Gastroesophageal sphincter (tissue), 4 donors: ENCODE data around the gene JAG2. TPM values are rescaled to one million over a fixed set of nuclear protein-coding genes. Genes with fewer than 3 reads are reported as not detected.

Source experiments
- ATAC-seq: fragments of 150-250 bp; one replicate; pipeline ENCODE4 v1.9.1; 2016; ENCODE audit warnings: mild to moderate bottlenecking, moderate library complexity
- H3K27ac ChIP-seq, 4 donors: fragments of 200-600 bp; sonication (generic) in 3 of 4; 1 replicate in 3 of 4; 2 replicates in 1 of 4; pipeline ENCODE4 v1.5.1; 2016 to 2019
- H3K27me3 ChIP-seq: fragments of 200-600 bp; sonication (generic); one replicate; pipeline ENCODE4 v1.5.1; 2019
- H3K36me3 ChIP-seq, 2 donors: fragments of 200-600 bp; sonication (generic); one replicate each; pipeline ENCODE4 v1.5.1; 2019; ENCODE audit warnings: control low read depth in 1 of 2
- H3K4me1 ChIP-seq, 3 donors: fragments of 200-600 bp; sonication (generic); 1 replicate in 2 of 3; 2 replicates in 1 of 3; pipeline ENCODE4 v1.5.1; 2016 to 2019; ENCODE audit warnings: control low read depth in 2 of 3
- H3K4me3 ChIP-seq, 2 donors: fragments of 200-600 bp; sonication (generic); one replicate each; pipeline ENCODE4 v1.5.1; 2019; ENCODE audit warnings: mild to moderate bottlenecking in 1 of 2, moderate library complexity in 1 of 2
- H3K9me3 ChIP-seq, 3 donors: fragments of 200-600 bp; sonication (generic); one replicate each; pipeline ENCODE4 v1.5.1; 2017 to 2019; ENCODE audit warnings: control low read depth in 2 of 3
- EP300 ChIP-seq: sonication (generic); formaldehyde crosslinking; IDR thresholded peaks from one replicate; pipeline ENCODE4 v1.6.1; 2017; ENCODE audit warnings: antibody characterized with exemption, mild to moderate bottlenecking
- POLR2A ChIP-seq, 2 donors: fragments of 450-650 bp; IDR thresholded peaks; one replicate each; pipeline ENCODE4 v1.6.1; 2017; ENCODE audit warnings: antibody characterized with exemption in 2 of 2, mild to moderate bottlenecking in 2 of 2, moderate library complexity in 1 of 2
- POLR2AphosphoS5 ChIP-seq: sonication (generic); formaldehyde crosslinking; IDR thresholded peaks from one replicate; pipeline ENCODE4 v1.6.1; 2017; ENCODE audit warnings: antibody characterized with exemption
- WGBS, 2 donors: methylation state at CpG; one replicate each; pipeline ENCODE4 v1.1.5; 2018; ENCODE audit warnings: low coverage in 1 of 2; 5-methylcytosine and 5-hydroxymethylcytosine counted together
- total RNA-seq, 4 donors: library from RNA; depleted of rRNA; stranded (reverse); fragments of >200 nt; gene quantifications; one replicate each; pipeline ENCODE4 v1.1.0, GENCODE V29; 2016
- TF ChIP-seq, protein P1 (sequence below), 4 experiments: fragments of 200-600 bp in 2 of 4; fragments of 450-650 bp in 2 of 4; sonication (generic) in 1 of 4; IDR thresholded peaks; one replicate each; pipeline ENCODE4 v1.5.1; 2017 to 2019; ENCODE audit warnings: antibody characterized with exemption in 4 of 4, mild to moderate bottlenecking in 2 of 4, moderate library complexity in 2 of 4

Gene JAG2
- total RNA-seq, 4 donors from 2014 or later, result 3.7 to 18.8 (median 14.5) TPM

DNA sequence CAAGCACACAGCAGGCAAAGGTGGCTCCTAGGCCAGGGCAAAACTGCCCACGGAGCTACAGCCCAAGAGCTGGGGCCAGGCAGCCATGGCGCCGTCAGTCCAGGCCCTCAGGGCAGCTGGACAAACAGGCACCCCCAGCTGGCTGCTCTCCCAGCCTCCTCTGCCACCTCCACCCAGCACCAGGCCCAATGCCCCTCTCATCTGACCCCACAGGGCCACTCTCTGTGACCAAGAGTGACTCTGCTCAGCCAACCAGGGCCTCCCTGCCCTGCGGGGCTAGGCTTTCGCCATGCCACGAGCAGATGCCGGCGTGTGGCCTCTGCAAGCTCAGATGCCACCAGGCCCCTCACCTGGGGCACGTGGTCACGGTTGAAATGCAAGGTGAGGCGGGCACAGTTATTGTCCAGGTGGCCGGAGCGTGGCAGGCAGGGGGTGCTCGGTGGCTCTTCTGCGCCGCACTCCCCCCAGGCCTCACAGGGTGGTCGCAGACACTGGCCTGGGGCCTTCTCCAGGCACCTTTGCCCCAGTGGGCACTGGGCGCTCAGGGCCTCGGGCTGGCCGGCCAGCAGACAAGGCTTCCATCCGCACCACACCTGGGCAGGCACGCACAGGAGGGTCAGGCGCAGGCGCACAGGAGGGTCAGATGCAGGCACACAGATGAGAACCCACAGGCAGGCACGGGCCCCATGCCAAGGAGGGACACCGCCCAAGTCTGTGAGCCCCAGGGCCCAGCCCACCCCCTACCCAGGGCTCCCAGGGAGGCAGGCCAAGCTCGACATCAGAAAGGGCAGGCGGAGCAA lies 23.0 kb downstream of the JAG2 start:
- no peak overlapping the region for H3K27ac ChIP-seq
- H3K27me3 ChIP-seq, result no peaks in the 10 kb centered on the region
- H3K9me3 ChIP-seq, result peaks cover 0 to 7% (median 0%) of the 10 kb centered on the region in 3 donors
- TF ChIP-seq POLR2AphosphoS5 (no peak), EP300 (no peak), POLR2A (IDR thresholded peaks at IDR 0.05) (no peak)
- TF ChIP-seq, protein P1, sequence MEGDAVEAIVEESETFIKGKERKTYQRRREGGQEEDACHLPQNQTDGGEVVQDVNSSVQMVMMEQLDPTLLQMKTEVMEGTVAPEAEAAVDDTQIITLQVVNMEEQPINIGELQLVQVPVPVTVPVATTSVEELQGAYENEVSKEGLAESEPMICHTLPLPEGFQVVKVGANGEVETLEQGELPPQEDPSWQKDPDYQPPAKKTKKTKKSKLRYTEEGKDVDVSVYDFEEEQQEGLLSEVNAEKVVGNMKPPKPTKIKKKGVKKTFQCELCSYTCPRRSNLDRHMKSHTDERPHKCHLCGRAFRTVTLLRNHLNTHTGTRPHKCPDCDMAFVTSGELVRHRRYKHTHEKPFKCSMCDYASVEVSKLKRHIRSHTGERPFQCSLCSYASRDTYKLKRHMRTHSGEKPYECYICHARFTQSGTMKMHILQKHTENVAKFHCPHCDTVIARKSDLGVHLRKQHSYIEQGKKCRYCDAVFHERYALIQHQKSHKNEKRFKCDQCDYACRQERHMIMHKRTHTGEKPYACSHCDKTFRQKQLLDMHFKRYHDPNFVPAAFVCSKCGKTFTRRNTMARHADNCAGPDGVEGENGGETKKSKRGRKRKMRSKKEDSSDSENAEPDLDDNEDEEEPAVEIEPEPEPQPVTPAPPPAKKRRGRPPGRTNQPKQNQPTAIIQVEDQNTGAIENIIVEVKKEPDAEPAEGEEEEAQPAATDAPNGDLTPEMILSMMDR (IDR thresholded peaks at IDR 0.05), result no peak
- no CpG with 5 or more reads among the region's 28 CpGs for WGBS, 2 donors
- ATAC-seq, result no peak
- no peak overlapping the region for H3K4me3 ChIP-seq
- no peaks in the 10 kb centered on the region for H3K4me1 ChIP-seq
- H3K36me3 ChIP-seq, result peaks cover 0 to 30% of the 10 kb centered on the region in 2 donors

DNA sequence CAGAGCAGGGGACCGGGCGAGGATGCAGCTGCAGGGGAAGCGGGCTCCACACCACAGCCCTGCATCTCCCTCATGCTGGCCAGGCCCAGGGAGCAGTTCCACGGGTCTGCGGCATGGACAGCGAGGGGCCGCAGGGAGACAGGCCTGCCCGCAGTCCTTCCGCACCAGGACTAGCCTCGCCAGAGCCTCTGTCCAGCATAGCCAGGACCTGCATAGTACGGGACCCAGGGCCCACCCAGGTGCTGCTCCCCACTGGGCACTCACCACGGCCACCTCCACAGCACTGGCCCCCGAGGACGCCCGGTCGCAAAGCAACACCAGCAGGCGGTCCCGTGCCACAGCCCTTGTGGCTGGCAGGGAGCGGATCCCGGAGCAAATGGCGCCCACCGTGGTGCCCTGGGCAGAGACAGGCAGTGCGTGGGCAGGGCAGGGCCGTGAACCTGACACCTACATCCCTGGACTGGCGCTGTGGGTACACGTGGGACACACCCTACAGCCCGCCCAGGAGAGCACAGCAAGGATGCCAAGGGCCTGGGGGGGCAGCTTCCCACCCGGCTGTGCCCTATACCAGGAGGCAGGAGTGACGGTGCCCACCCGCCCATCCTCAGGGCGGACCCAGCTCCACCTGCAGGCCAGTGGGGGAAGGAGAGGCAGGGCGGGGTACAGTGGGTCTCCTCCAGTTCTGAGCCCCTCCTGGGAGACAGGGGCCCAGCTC lies 23.8 kb downstream of the JAG2 start:
- ATAC-seq, result no peak
- Histone ChIP-seq H3K9me3 (peaks cover 0 to 14% (median 0%) of the 10 kb centered on the region in 3 donors), H3K27ac (no peak overlapping the region), H3K4me1 (no peaks in the 10 kb centered on the region), H3K27me3 (no peaks in the 10 kb centered on the region), H3K36me3 (peaks cover 0 to 26% of the 10 kb centered on the region in 2 donors), H3K4me3 (no peak overlapping the region)
- no CpG with 5 or more reads among the region's 32 CpGs for WGBS, 2 donors
- TF ChIP-seq, protein P1 (IDR thresholded peaks at IDR 0.05), result no peak
- TF ChIP-seq POLR2A (IDR thresholded peaks at IDR 0.05) (no peak), POLR2AphosphoS5 (no peak), EP300 (no peak)

DNA sequence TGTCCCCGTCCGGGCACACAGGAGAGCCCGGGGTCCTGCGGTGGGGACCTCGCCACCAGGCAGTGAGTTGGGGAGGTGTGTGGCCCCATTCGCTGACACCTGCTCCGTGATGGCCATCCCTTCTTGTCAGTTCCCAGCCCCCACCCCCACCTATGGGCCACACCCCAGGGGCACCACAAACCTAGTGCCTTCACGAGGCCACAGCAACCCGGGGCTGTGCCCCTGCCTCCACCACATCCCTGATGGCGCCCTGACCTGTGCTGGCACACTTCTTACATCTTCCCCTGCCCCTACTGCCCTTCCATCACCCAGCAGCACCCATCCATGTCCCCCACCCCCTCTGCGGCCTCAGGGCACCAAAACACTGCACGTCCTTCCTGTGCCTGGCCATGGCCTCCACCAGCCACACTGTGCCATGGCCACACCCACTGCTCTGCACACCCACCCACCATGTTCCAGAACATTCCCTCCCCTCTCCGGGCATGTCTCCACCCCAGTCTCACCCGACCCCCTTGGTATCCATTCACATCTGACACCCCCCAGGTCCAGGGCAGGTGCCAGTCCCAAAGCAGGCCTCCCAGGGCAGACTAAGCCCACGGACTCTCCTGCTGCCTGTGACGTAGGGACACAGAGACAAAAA lies 24.4 kb downstream of the JAG2 start:
- WGBS, 2 donors, result 92 to 95% methylated on average over 4 to 10 of the region's 16 CpGs
- H3K4me1 ChIP-seq, result no peaks in the 10 kb centered on the region
- TF ChIP-seq, protein P1 (IDR thresholded peaks at IDR 0.05), result no peak
- TF ChIP-seq EP300 (no peak), POLR2AphosphoS5 (no peak), POLR2A (IDR thresholded peaks at IDR 0.05) (no peak)
- peaks cover 0 to 21% (median 0%) of the 10 kb centered on the region in 3 donors for H3K9me3 ChIP-seq
- H3K36me3 ChIP-seq, result peaks cover 0 to 26% of the 10 kb centered on the region in 2 donors
- H3K27ac ChIP-seq, result no peak overlapping the region
- no peak for ATAC-seq
- no peaks in the 10 kb centered on the region for H3K27me3 ChIP-seq
- H3K4me3 ChIP-seq, result no peak overlapping the region

DNA sequence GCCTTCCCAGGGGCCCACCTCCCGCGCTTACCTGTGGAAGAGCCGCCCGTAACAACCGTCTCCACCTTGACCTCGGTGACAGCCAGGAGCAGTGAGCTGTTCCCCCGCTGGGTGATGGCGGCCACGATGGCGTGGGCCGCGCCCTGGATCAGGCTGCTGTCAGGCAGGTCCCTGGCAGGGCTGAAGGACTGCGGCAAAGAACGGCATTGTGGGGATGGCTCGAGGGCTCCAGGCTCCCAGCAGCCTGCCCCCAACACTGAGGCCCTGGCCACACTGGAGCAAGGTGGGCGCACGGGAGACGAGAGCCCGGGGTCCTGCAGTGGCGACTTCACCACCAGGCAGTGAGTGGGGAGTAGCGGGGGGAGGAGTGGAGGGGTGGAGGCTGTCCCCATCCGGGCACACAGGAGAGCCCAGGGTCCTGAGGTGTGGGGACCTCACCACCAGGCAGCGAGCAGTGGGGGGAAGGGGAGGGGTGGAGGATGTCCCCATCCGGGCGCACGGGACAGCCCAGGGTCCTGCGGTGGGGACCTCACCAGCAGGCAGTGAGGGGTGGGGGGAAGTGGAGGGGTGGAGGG lies 25.0 kb downstream of the JAG2 start:
- Histone ChIP-seq H3K27me3 (no peaks in the 10 kb centered on the region), H3K4me3 (no peak overlapping the region), H3K36me3 (peaks cover 0 to 23% of the 10 kb centered on the region in 2 donors), H3K9me3 (peaks cover 0 to 24% (median 0%) of the 10 kb centered on the region in 3 donors), H3K27ac (no peak overlapping the region), H3K4me1 (no peaks in the 10 kb centered on the region)
- WGBS, 2 donors, result 33 to 88% methylated on average over 1 to 3 of the region's 27 CpGs
- no peak for ATAC-seq
- TF ChIP-seq, protein P1 (IDR thresholded peaks at IDR 0.05), result no peak
- TF ChIP-seq EP300 (no peak), POLR2AphosphoS5 (no peak), POLR2A (IDR thresholded peaks at IDR 0.05) (no peak)
